ENCODE results near the gene YAF2.

Gene YAF2

DNA sequence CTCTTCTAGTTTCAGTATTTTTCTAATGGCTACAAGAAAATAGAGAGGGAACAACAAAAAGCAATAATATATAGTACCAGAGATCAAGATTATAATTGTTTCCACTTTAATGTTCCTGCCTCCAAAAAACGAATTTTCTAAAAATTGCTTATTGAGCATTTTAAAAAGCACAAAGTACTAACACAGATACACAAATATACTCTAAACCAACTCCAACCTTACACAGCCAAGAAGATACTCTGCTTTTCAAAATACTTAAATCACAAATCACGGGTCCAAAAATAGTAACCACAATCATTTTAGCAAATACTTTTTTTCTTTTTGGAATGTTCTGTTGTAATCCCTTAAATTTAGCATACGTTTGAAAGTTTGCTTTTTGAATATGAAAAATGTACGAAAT is 2.0 kb downstream of the YAF2 start:
- TF ChIP-seq FOXM1 (IDR thresholded peaks at IDR 0.05; ENCODE audit: borderline replicate concordance, low read depth): no peak
- TF ChIP-seq TEAD4 (IDR thresholded peaks at IDR 0.05): no peak
- TF ChIP-seq MAX (IDR thresholded peaks at IDR 0.05): no peak
- no peak for TF ChIP-seq TCF12 (IDR thresholded peaks at IDR 0.05; ENCODE audit: low read depth)
- TF ChIP-seq YY1 (IDR thresholded peaks at IDR 0.05; ENCODE audit: low read depth): no peak
- TF ChIP-seq, protein P1, sequence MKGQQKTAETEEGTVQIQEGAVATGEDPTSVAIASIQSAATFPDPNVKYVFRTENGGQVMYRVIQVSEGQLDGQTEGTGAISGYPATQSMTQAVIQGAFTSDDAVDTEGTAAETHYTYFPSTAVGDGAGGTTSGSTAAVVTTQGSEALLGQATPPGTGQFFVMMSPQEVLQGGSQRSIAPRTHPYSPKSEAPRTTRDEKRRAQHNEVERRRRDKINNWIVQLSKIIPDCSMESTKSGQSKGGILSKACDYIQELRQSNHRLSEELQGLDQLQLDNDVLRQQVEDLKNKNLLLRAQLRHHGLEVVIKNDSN (IDR thresholded peaks at IDR 0.05): no peak
- TF ChIP-seq EGR1 (IDR thresholded peaks at IDR 0.05): no peak
- no peak for TF ChIP-seq REST (IDR thresholded peaks at IDR 0.05; ENCODE audit: low read depth)
- TF ChIP-seq RAD21 (IDR thresholded peaks at IDR 0.05; ENCODE audit: low read depth): no peak
- no peak for TF ChIP-seq ZBTB7A (IDR thresholded peaks at IDR 0.05; ENCODE audit: low read depth)
- no peak for TF ChIP-seq EP300 (IDR thresholded peaks at IDR 0.05; ENCODE audit: borderline replicate concordance)
- no peak for TF ChIP-seq CEBPB (IDR thresholded peaks at IDR 0.05)
- no peak for TF ChIP-seq NFIC (IDR thresholded peaks at IDR 0.05)
- no peak for TF ChIP-seq CREB1 (IDR thresholded peaks at IDR 0.05; ENCODE audit: low read depth)
- no peak for TF ChIP-seq TAF1 (IDR thresholded peaks at IDR 0.05; ENCODE audit: low read depth)

GRCh38 chr12:42235426-42235825 is 2.6 kb downstream of the YAF2 start:
- TF ChIP-seq EGR1 (IDR thresholded peaks at IDR 0.05) (no peak), YY1 (IDR thresholded peaks at IDR 0.05; ENCODE audit: low read depth) (no peak), MAX (IDR thresholded peaks at IDR 0.05) (no peak), EP300 (IDR thresholded peaks at IDR 0.05; ENCODE audit: borderline replicate concordance) (no peak)

DNA sequence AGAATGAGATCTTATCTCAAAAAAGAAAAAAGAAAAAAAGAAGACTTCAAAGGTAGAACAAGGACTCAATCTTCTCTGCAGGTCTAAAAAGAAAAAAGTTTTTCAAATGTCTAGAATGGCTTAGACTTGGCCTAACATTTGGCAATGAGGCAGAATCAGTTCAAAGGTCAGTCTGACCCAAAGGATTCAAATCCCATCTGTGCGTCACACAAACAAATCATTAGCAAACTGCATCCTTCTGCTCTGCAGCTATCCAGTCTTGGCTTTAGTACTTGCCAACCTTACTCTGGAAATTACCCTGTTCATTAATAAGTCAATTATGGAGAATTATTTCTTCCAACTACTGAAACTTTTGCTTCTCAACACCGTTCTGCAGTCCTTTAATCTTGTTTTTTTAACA is 3.1 kb downstream of the YAF2 start:
- TF ChIP-seq ZBTB7A (IDR thresholded peaks at IDR 0.05; ENCODE audit: low read depth) (no peak), TCF12 (IDR thresholded peaks at IDR 0.05; ENCODE audit: low read depth) (no peak), REST (IDR thresholded peaks at IDR 0.05; ENCODE audit: low read depth) (no peak), MAX (IDR thresholded peaks at IDR 0.05) (no peak), TEAD4 (IDR thresholded peaks at IDR 0.05) (no peak), CREB1 (IDR thresholded peaks at IDR 0.05; ENCODE audit: low read depth) (no peak), YY1 (IDR thresholded peaks at IDR 0.05; ENCODE audit: low read depth) (no peak), EP300 (IDR thresholded peaks at IDR 0.05; ENCODE audit: borderline replicate concordance) (no peak), NFIC (IDR thresholded peaks at IDR 0.05) (no peak), RAD21 (IDR thresholded peaks at IDR 0.05; ENCODE audit: low read depth) (no peak), FOXM1 (IDR thresholded peaks at IDR 0.05; ENCODE audit: borderline replicate concordance, low read depth) (no peak), TAF1 (IDR thresholded peaks at IDR 0.05; ENCODE audit: low read depth) (no peak), CEBPB (IDR thresholded peaks at IDR 0.05) (no peak), EGR1 (IDR thresholded peaks at IDR 0.05) (no peak)
- TF ChIP-seq, protein P1 (IDR thresholded peaks at IDR 0.05): no peak

DNA sequence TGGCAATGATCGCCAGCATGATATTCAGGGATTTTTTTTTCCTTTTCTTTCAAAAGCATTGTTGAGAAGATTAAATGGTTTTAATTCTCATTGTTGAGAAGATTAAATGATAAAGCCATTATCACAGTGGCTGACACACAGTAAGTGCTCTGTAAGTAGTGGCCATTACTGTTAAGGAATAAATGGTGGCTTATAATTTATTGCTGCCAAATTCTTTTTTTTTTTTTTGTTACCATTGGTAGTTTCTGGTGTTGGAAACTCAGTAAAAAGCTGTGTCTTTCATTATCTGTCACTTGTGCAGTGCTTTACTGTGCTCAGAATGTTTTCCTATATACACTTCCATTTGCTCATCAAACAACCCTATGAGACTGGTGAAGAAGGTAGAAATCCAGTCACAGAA is 15.3 kb downstream of the YAF2 start:
- TF ChIP-seq TCF12 (IDR thresholded peaks at IDR 0.05; ENCODE audit: low read depth) (no peak), MAX (IDR thresholded peaks at IDR 0.05) (no peak)

DNA sequence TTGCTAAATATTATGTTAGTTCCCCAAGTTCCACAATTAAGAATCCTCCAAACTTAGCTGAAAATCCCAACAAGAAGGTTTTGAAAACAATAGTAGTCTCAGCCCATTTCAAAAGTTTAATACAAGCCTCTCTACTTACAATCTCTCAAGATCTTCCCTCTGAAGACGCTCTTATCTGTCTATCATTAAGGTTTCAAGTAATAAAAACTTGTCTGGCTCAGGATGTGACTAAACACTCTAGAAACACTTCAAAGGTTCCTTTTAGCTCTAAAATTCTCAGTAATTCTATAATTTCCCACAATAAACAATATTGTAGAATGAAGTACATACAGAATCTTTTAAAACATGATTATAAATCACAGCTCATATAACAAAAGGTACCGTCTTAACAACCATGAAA is 16.3 kb downstream of the YAF2 start:
- no peak for TF ChIP-seq ZBTB7A (IDR thresholded peaks at IDR 0.05; ENCODE audit: low read depth)
- no peak for TF ChIP-seq CEBPB (IDR thresholded peaks at IDR 0.05)
- TF ChIP-seq REST (IDR thresholded peaks at IDR 0.05; ENCODE audit: low read depth): no peak
- TF ChIP-seq RAD21 (IDR thresholded peaks at IDR 0.05; ENCODE audit: low read depth): no peak
- no peak for TF ChIP-seq YY1 (IDR thresholded peaks at IDR 0.05; ENCODE audit: low read depth)
- no peak for TF ChIP-seq EP300 (IDR thresholded peaks at IDR 0.05; ENCODE audit: borderline replicate concordance)
- TF ChIP-seq TCF12 (IDR thresholded peaks at IDR 0.05; ENCODE audit: low read depth): no peak
- TF ChIP-seq TEAD4 (IDR thresholded peaks at IDR 0.05): no peak
- TF ChIP-seq FOXM1 (IDR thresholded peaks at IDR 0.05; ENCODE audit: borderline replicate concordance, low read depth): no peak
- TF ChIP-seq TAF1 (IDR thresholded peaks at IDR 0.05; ENCODE audit: low read depth): no peak
- no peak for TF ChIP-seq EGR1 (IDR thresholded peaks at IDR 0.05)
- no peak for TF ChIP-seq MAX (IDR thresholded peaks at IDR 0.05)
- no peak for TF ChIP-seq NFIC (IDR thresholded peaks at IDR 0.05)
- TF ChIP-seq, protein P1 (IDR thresholded peaks at IDR 0.05): no peak
- TF ChIP-seq CREB1 (IDR thresholded peaks at IDR 0.05; ENCODE audit: low read depth): no peak

All from Ishikawa (cell line).